Tongue (tissue), 2 donors: ENCODE measurements around the gene PCDH15. TPM values are rescaled to one million over a fixed set of nuclear protein-coding genes. Genes with fewer than 3 reads are reported as not detected.
"Not testable (repeated sequence)": the region's sequence is repeated elsewhere in the genome, so short reads cannot be mapped to it uniquely, and the experiment has no call there.

Experiments used
- DNase-seq: peaks from one replicate; pipeline ENCODE4 v3.0.0-alpha.2; 2015
- total RNA-seq: library from RNA; depleted of rRNA; stranded (reverse); fragments of >200 nt; gene quantifications from one replicate; pipeline ENCODE4 v1.2.3, GENCODE V29; 2014

The PCDH15 gene
- total RNA-seq, 1 donor from 2014 or later, result 0.21 TPM

- DNase-seq, result no peak
Measured at GRCh38 chr10:54554028-54554427, 247.0 kb downstream of the PCDH15 start.

GRCh38 chr10:54550016-54550415 lies 251.0 kb downstream of the PCDH15 start:
- DNase-seq, result no peak

- no peak for DNase-seq
Measured at GRCh38 chr10:54531296-54531695, 269.7 kb downstream of the PCDH15 start.

GRCh38 chr10:54530299-54530698 lies 270.7 kb downstream of the PCDH15 start:
- DNase-seq, result no peak

GRCh38 chr10:54525816-54526215 lies 275.2 kb downstream of the PCDH15 start:
- no peak for DNase-seq

- not testable (repeated sequence) for DNase-seq
Measured at GRCh38 chr10:54515244-54515643, 285.8 kb downstream of the PCDH15 start.

GRCh38 chr10:54503863-54504262 lies 297.2 kb downstream of the PCDH15 start:
- no peak for DNase-seq

GRCh38 chr10:54501929-54502328 lies 299.1 kb downstream of the PCDH15 start:
- DNase-seq, result no peak

GRCh38 chr10:54496852-54497251 lies 304.2 kb downstream of the PCDH15 start:
- DNase-seq, result no peak

GRCh38 chr10:54487743-54488142 lies 313.3 kb downstream of the PCDH15 start:
- no peak for DNase-seq

GRCh38 chr10:54485971-54486370 lies 315.1 kb downstream of the PCDH15 start:
- no peak for DNase-seq

GRCh38 chr10:54484186-54484585 lies 316.8 kb downstream of the PCDH15 start:
- no peak for DNase-seq

- DNase-seq, result no peak
Measured at GRCh38 chr10:54478601-54479000, 322.4 kb downstream of the PCDH15 start.

GRCh38 chr10:54477738-54478137 lies 323.3 kb downstream of the PCDH15 start:
- DNase-seq, result no peak

- no peak for DNase-seq
Measured at GRCh38 chr10:54470324-54470631, 330.8 kb downstream of the PCDH15 start.

GRCh38 chr10:54469587-54470323 lies 331.3 kb downstream of the PCDH15 start:
- DNase-seq, result no peak

GRCh38 chr10:54454271-54454670 lies 346.8 kb downstream of the PCDH15 start:
- no peak for DNase-seq

GRCh38 chr10:54449056-54449455 lies 352.0 kb downstream of the PCDH15 start:
- DNase-seq, result no peak

- DNase-seq, result no peak
Measured at GRCh38 chr10:54444170-54444569, 356.9 kb downstream of the PCDH15 start.

- no peak for DNase-seq
Measured at GRCh38 chr10:54441275-54441674, 359.8 kb downstream of the PCDH15 start.

- DNase-seq, result no peak
Measured at GRCh38 chr10:54434782-54435181, 366.2 kb downstream of the PCDH15 start.

GRCh38 chr10:54415483-54415882 lies 385.5 kb downstream of the PCDH15 start:
- DNase-seq, result no peak

GRCh38 chr10:54402576-54402975 lies 398.5 kb downstream of the PCDH15 start:
- DNase-seq, result peak; percentile 49

GRCh38 chr10:54396031-54396430 lies 405.0 kb downstream of the PCDH15 start:
- DNase-seq, result no peak

GRCh38 chr10:54394598-54394997 lies 406.4 kb downstream of the PCDH15 start:
- not testable (repeated sequence) for DNase-seq
